H9 (cell line): ENCODE measurements around the gene KRTAP4-9. TPM values are rescaled to one million over a fixed set of nuclear protein-coding genes. Genes with fewer than 3 reads are reported as not detected.

Experiments used
- DNase-seq: peaks from one replicate; pipeline ENCODE4 v3.0.0-alpha.2; 2017
- H2AFZ ChIP-seq: one replicate; pipeline ENCODE4 v1.6.1; 2013; ENCODE audit warnings: mild to moderate bottlenecking, low read length, control low read depth, moderate library complexity
- H2AK5ac ChIP-seq: 2 replicates; pipeline ENCODE4 v1.6.1; 2013; ENCODE audit warnings: low read length, control low read depth, mixed read lengths; ENCODE audit not compliant: insufficient read length
- H2BK120ac ChIP-seq: one replicate; pipeline ENCODE4 v1.6.1; 2013; ENCODE audit warnings: low read depth, mild to moderate bottlenecking, low read length, control low read depth, inconsistent platforms; ENCODE audit not compliant: poor library complexity, severe bottlenecking
- H2BK12ac ChIP-seq: 2 replicates; pipeline ENCODE4 v1.6.1; 2013; ENCODE audit warnings: low read length, control low read depth, mixed read lengths, low read depth; ENCODE audit not compliant: insufficient read length
- H2BK15ac ChIP-seq: 2 replicates; pipeline ENCODE4 v1.6.1; 2013; ENCODE audit warnings: low read depth, low read length, control low read depth
- H2BK20ac ChIP-seq: one replicate; pipeline ENCODE4 v1.6.1; 2013; ENCODE audit warnings: low read depth, mild to moderate bottlenecking, low read length, control low read depth, inconsistent platforms; ENCODE audit not compliant: poor library complexity, severe bottlenecking
- H2BK5ac ChIP-seq: 2 replicates; pipeline ENCODE4 v1.6.1; 2013; ENCODE audit warnings: low read length, control low read depth, mixed read lengths; ENCODE audit not compliant: insufficient read length
- H3K14ac ChIP-seq: 2 replicates; pipeline ENCODE4 v1.6.1; 2013; ENCODE audit warnings: low read length, control low read depth; ENCODE audit not compliant: insufficient read depth
- H3K18ac ChIP-seq: 2 replicates; pipeline ENCODE4 v1.6.1; 2013; ENCODE audit warnings: low read depth, mild to moderate bottlenecking, mixed read lengths, low read length, control low read depth; ENCODE audit not compliant: insufficient read length
- H3K23ac ChIP-seq: 2 replicates; pipeline ENCODE4 v1.6.1; 2013; ENCODE audit warnings: low read length, control low read depth, mixed read lengths, low read depth; ENCODE audit not compliant: insufficient read length
- H3K23me2 ChIP-seq: 2 replicates; pipeline ENCODE4 v1.6.1; 2013; ENCODE audit warnings: low read depth, mild to moderate bottlenecking, mixed read lengths, low read length, control low read depth; ENCODE audit not compliant: insufficient read length, poor library complexity, severe bottlenecking
- H3K27ac ChIP-seq: 2 replicates; pipeline ENCODE4 v1.5.1; 2013; ENCODE audit warnings: low read length, control low read depth, mixed read lengths, low read depth; ENCODE audit not compliant: insufficient read length
- H3K27me3 ChIP-seq: 2 replicates; pipeline ENCODE4 v1.6.1; 2013; ENCODE audit warnings: low read length, control low read depth, inconsistent platforms; ENCODE audit not compliant: insufficient read depth
- H3K4ac ChIP-seq: 2 replicates; pipeline ENCODE4 v1.6.1; 2013; ENCODE audit warnings: low read depth, mild to moderate bottlenecking, control low read depth, inconsistent platforms, low read length, moderate library complexity
- H3K4me1 ChIP-seq: 2 replicates; pipeline ENCODE4 v1.6.1; 2013; ENCODE audit warnings: low read length, control low read depth, inconsistent platforms; ENCODE audit not compliant: insufficient read depth
- H3K4me2 ChIP-seq: 2 replicates; pipeline ENCODE4 v1.6.1; 2013; ENCODE audit warnings: low read length, control low read depth, mixed read lengths; ENCODE audit not compliant: insufficient read length, insufficient read depth
- H3K56ac ChIP-seq: 2 replicates; pipeline ENCODE4 v1.6.1; 2013; ENCODE audit warnings: low read depth, mild to moderate bottlenecking, mixed read lengths, low read length, control low read depth; ENCODE audit not compliant: insufficient read length
- H3K79me1 ChIP-seq: 2 replicates; pipeline ENCODE4 v1.6.1; 2013; ENCODE audit warnings: low read depth, mild to moderate bottlenecking, moderate library complexity, low read length, control low read depth, inconsistent platforms; ENCODE audit not compliant: insufficient read depth, poor library complexity, severe bottlenecking
- H3K79me2 ChIP-seq: 2 replicates; pipeline ENCODE4 v1.6.1; 2013; ENCODE audit warnings: low read length, control low read depth, inconsistent platforms; ENCODE audit not compliant: insufficient read depth
- H3K9ac ChIP-seq: 2 replicates; pipeline ENCODE4 v1.6.1; 2013; ENCODE audit warnings: low read length, control low read depth, mixed read lengths; ENCODE audit not compliant: insufficient read length; ENCODE audit errors: extremely low read depth
- H3K9me3 ChIP-seq: one replicate; pipeline ENCODE4 v1.6.1; 2013; ENCODE audit warnings: low read depth, low read length, inconsistent platforms; ENCODE audit not compliant: control insufficient read depth
- H3T11ph ChIP-seq: one replicate; pipeline ENCODE4 v1.6.1; 2013; ENCODE audit warnings: mild to moderate bottlenecking, low read length, control low read depth, inconsistent platforms
- H4K20me1 ChIP-seq: one replicate; pipeline ENCODE4 v1.6.1; 2013; ENCODE audit not compliant: control insufficient read depth, insufficient read length, insufficient read depth
- H4K5ac ChIP-seq: 2 replicates; pipeline ENCODE4 v1.6.1; 2013; ENCODE audit warnings: low read depth, mild to moderate bottlenecking, mixed read lengths, low read length, control low read depth; ENCODE audit not compliant: insufficient read length
- H4K8ac ChIP-seq: replicated peaks from 2 replicates; pipeline ENCODE4 v1.6.1; 2013; ENCODE audit warnings: low read length, control low read depth, mixed read lengths, low read depth; ENCODE audit not compliant: insufficient read length
- H4K91ac ChIP-seq: 2 replicates; pipeline ENCODE4 v1.6.1; 2013; ENCODE audit warnings: low read depth, mild to moderate bottlenecking, moderate library complexity, mixed read lengths, low read length, control low read depth; ENCODE audit not compliant: insufficient read length
- H3K27ac Mint-ChIP-seq, 3 experiments: 2 replicates in 2 of 3; 3 replicates in 1 of 3; pipeline ENCODE4 v1.8.0; 2020 to 2021; ENCODE audit warnings: mixed read lengths in 3 of 3, mild to moderate bottlenecking in 1 of 3, moderate library complexity in 1 of 3
- H3K27me3 Mint-ChIP-seq: 2 replicates; pipeline ENCODE4 v1.8.0; 2021; ENCODE audit warnings: low read depth, mild to moderate bottlenecking, moderate library complexity, mixed read lengths
- H3K36me3 Mint-ChIP-seq, 3 experiments: 2 replicates in 2 of 3; 3 replicates in 1 of 3; pipeline ENCODE4 v1.8.0; 2020 to 2021; ENCODE audit warnings: low read depth in 3 of 3, mixed read lengths in 3 of 3; ENCODE audit not compliant: insufficient read depth in 1 of 3
- H3K4me1 Mint-ChIP-seq, 2 experiments: 2 replicates each; pipeline ENCODE4 v1.8.0; 2020; ENCODE audit warnings: mixed read lengths in 2 of 2
- H3K4me3 Mint-ChIP-seq, 2 experiments: 2 replicates in 1 of 2; 3 replicates in 1 of 2; pipeline ENCODE4 v1.8.0; 2020 to 2021; ENCODE audit warnings: mild to moderate bottlenecking in 2 of 2, mixed read lengths in 2 of 2, moderate library complexity in 1 of 2
- H3K9me3 Mint-ChIP-seq, 2 experiments: 2 replicates in 1 of 2; 3 replicates in 1 of 2; pipeline ENCODE4 v1.8.0; 2020; ENCODE audit warnings: mild to moderate bottlenecking in 2 of 2, mixed read lengths in 2 of 2, moderate library complexity in 1 of 2
- CTCF ChIP-seq: fragments of 200-600 bp; sonication (generic); conservative IDR thresholded peaks from 3 replicates; pipeline ENCODE4 v1.8.0; 2021; ENCODE audit warnings: antibody characterized with exemption, mild to moderate bottlenecking
- WGBS: extraction: QIAGEN DNeasy Blood & Tissue Kit; methylation state at CpG from one replicate; pipeline ENCODE4 v1.1.7; 2013; ENCODE audit warnings: missing lambda C conversion rate, low lambda C conversion rate, mixed read lengths; ENCODE audit not compliant: insufficient read length; ENCODE audit errors: extremely low coverage; 5-methylcytosine and 5-hydroxymethylcytosine counted together
- total RNA-seq: library from RNA; stranded (reverse); gene quantifications from 2 replicates; pipeline ENCODE4 v1.2.1, GENCODE V29; 2021

KRTAP4-9 gene
- total RNA-seq, 1 experiment from 2014 or later: not detected

GRCh38 chr17:41127371-41127770 is 22.2 kb downstream of the KRTAP4-9 start:
- Histone ChIP-seq H3K9ac (no peak overlapping the region), H2AK5ac (no peak overlapping the region), H4K91ac (no peak overlapping the region), H3K79me1 (no peaks in the 10 kb centered on the region), H3K56ac (no peak overlapping the region), H3K4me2 (no peak overlapping the region), H3K27me3 (no peaks in the 10 kb centered on the region), H2BK20ac (no peak overlapping the region), H3T11ph (no peak overlapping the region), H2BK12ac (no peak overlapping the region), H3K14ac (no peak overlapping the region), H3K4me1 (no peaks in the 10 kb centered on the region), H3K18ac (no peak overlapping the region), H2BK120ac (no peak overlapping the region), H3K9me3 (no peaks in the 10 kb centered on the region), H3K23ac (no peak overlapping the region), H3K79me2 (no peaks in the 10 kb centered on the region), H2BK15ac (no peak overlapping the region), H4K8ac (no peak overlapping the region), H4K20me1 (no peaks in the 10 kb centered on the region), H4K5ac (no peak overlapping the region), H3K4ac (no peak overlapping the region), H3K23me2 (no peaks in the 10 kb centered on the region), H3K27ac (no peak overlapping the region), H2BK5ac (no peak overlapping the region), H2AFZ (no peak overlapping the region)
- WGBS: no CpG with 5 or more reads among the region's 1 CpG
- Mint-ChIP-seq H3K36me3 (peaks cover 0 to 2% (median 0%) of the 10 kb centered on the region in 3 experiments; a peak in 2 of 7 replicates), H3K27me3 (no peaks in the 10 kb centered on the region; the same call in 1 of the 2 replicates), H3K4me3 (no peak overlapping the region), H3K9me3 (peaks cover 4 to 9% of the 10 kb centered on the region in 2 experiments; a peak in 4 of 5 replicates), H3K4me1 (peaks cover 5% of the 10 kb centered on the region in 2 experiments), H3K27ac (no peak overlapping the region)
- TF ChIP-seq CTCF: no peak
- DNase-seq: no peak
